ENCODE data around the gene UBE2F.

DNA sequence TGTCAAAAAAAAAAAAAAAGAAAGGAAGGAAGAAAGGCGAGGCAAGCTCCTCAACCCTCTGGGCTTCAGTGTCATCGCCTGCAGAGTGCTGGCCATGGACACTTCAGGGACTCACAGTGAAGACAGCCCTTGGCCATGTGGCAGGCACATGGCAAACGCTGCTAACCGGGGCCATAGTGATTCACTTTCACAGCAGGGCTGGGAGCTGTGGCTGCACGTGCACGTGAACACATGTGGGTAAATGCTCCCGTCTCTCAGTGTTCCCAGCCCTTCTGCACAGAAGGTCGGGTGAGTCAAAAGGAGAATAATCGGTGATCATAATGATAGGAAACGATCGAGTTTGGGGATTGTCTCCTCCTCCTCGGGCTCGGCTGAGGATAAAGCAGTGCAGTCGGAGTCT lies 46.1 kb upstream of the UBE2F start:
- TF ChIP-seq EZH2phosphoT487 (IDR thresholded peaks at IDR 0.05; ENCODE audit: low read depth, severe bottlenecking, unreplicated experiment) (no peak), CTCF (IDR thresholded peaks at IDR 0.05; ENCODE audit: poor library complexity) (no peak)
